HG03439 (cell line): ENCODE measurements around the gene PRR5.

Experiments
- ATAC-seq: cut with Tn5 transposase; IDR thresholded peaks from one replicate; pipeline ENCODE4 v1.9.1; 2021; ENCODE audit warnings: mild to moderate bottlenecking, moderate library complexity; ENCODE audit not compliant: unreplicated experiment

PRR5 gene

DNA sequence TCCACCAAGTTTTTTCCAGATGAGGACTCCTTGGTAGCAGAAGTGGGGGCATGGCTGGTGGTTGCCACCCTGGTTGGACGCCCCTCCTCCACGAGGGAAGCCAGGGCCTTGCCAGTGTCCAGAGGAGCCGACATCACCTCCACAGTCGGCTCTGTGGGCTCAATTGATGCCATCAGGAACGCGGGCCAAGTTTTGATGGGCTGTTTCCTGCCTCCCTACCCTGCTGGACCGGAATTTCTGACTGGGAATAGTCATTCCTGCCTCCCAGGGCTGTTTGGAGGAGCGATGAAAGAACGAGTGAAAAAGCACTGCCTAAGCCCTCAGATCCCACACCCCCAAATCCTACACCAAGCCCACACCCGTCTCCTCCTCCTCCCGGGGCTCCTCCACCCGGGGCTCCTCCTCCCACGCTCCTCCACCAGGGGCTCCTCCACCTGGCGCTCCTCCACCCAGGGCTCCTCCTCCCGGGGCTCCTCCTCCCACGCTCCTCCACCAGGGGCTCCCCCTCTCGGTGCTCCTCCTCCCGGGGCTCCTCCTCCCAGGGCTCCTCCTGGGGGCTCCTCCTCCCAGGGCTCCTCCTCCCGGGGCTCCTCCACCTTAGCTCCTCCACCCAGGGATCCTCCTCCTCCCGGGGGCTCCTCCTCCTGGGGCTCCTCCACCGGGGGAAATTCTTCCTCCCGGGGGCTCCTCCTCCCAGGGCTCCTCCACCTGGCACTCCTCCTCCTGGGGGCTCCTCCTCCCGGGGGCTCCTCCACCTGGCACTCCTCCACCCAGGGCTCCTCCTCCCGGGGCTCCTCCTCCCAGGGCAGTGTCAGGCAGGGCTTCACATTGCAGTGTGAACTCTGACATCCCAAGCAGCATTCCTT lies 10.0 kb upstream of the PRR5 start:
- no peak for ATAC-seq

DNA sequence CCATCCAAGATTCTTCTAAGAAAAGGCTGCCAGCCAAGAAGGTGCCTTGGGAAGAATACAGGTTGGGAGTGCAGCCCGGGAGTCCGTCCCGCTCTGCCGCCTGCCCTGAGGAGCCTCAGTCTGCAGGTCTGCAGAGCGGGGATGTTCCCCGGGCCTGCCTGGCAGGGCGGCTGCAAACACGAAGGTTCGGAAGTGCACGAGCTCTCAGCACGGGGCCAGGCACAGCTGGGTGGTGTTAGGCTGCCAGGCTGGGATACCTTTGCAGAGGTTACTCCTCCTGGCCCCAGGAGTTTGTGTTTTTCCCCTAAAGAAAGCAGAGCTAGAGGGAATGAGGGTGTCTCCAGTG lies 9.4 kb upstream of the PRR5 start:
- no peak for ATAC-seq

DNA sequence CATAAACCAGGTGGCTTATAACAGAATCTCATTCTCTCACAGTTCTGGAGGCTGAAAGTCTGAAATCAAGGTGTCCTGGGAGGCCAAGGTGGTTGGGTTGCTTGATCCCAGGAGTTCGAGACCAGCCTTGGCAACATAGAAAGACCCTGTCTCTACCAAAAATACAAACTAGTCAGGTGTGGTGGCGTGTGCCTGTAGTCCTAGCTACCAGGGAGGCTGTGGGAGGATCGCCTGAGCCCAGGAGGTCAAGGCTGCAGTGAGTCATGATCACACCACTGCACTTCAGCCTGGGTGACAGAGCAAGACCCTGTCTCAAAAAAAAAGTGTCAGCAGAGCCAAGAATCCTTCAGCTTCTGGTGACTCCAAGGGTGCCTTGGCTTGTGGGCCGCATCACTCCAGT lies 8.9 kb upstream of the PRR5 start:
- no peak for ATAC-seq

DNA sequence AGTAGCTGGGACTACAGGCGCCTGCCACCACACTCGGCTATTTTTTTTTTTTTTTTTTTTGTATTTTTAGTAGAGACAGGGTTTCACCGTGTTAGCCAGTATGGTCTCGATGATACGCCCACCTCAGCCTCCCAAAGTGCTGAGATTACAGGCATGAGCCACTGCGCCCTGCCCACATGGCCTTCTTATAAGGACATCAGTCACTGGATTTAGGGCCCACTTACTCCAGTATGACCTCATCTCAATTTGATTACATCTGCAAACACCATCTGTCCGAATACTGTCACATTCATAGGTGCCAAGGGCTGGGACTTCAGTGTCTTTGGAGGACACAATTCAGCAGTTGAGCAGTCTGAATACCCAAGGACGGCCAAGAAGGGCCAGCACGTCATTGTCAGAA lies 8.2 kb upstream of the PRR5 start:
- ATAC-seq: no peak

DNA sequence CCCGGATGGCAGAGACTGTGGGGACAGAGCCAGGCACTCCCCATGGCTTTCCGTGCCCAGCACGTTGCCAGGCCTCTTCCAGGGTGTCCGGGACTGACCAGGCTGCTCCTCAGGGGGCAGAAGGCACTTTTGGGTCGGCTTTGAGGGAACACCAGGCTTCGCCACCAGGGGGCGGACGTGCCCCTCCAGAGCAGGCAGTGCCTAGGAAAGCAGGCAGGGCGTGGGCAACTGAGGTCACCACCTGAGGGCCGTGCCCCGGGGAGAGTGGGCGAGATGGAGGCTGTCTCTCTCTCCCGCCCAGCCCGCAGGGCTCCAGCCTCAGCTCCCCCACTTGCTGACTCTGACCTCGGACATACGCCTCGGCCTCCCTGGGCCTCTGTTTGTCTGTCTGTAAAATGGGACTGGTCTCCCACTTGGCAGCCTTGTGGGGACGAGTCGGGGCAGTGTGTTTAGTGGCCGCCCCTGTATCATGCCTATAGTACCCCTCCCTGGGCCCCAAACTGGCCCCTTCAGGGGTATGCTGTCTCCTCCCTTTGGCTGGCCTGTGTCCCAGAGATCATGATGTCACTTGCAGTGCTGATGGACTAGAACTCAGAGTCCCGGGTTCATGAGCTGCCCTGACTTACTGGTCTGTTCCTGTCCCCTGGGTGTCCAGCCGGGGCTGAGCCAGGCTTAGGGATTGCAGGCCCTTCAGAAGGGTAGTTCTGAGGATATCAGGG lies 4.4 kb upstream of the PRR5 start:
- no peak for ATAC-seq

DNA sequence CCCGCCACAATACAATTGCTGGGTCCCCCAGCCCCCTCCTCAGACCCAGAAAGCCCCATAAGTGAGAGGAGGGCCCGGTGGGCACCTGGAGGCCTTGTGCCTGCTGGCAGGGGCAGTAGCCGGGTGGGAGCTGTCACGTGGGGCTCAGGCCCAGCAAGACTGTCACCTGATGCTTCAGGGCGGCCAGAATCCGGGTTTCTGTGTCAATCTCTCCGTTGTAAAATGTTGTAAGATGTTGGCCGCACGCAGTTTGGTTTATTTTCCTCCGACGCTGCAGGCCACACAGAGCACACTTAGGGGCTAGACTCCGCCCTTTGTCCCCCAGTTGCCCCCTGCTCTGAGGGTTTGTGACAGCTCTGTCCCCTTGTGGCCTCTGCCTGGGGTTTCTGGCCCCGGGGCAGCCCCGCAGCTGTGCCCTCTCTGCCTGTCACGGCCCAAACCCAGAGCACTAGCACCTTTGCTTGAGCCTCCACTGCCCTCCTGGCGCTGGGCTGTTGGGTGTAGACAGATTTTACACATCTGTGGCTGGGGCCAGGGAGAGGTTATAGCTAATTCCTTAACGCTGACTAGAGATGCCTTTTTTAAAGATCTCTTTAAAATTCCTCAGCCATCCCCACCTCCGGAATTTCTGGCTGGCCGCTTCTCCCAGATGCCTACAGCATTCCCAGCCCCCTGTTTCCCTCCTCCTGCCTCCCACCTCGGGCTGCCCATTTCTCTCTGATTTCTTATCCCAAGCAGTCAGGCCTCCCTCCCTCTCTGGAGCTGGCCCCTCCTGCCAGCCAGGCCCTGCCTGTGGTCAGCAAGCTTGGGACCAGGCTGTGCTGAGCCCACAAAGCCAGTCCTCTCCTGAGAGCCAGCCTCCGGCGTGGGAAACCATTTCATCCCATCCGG lies 3.2 kb upstream of the PRR5 start:
- ATAC-seq: no peak

DNA sequence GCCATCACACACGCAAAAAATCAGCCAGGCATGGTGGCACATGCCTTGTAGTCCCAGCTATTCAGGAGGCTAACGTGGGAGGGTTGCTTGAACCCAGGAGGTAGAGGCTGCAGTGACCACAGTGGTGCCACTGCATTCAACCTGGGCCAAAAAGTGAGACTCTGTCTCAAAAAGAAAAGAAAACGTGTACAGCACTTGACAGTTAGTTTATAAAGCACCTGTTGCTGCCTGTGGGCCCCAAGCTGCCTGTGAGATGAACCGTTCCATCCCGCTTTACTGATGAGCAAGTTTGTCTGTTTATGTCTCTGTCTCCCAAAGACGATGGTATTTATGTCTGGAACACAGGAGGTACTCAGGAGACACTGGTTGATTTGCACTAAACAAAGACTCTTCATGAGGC lies 1.5 kb upstream of the PRR5 start:
- ATAC-seq: no peak

DNA sequence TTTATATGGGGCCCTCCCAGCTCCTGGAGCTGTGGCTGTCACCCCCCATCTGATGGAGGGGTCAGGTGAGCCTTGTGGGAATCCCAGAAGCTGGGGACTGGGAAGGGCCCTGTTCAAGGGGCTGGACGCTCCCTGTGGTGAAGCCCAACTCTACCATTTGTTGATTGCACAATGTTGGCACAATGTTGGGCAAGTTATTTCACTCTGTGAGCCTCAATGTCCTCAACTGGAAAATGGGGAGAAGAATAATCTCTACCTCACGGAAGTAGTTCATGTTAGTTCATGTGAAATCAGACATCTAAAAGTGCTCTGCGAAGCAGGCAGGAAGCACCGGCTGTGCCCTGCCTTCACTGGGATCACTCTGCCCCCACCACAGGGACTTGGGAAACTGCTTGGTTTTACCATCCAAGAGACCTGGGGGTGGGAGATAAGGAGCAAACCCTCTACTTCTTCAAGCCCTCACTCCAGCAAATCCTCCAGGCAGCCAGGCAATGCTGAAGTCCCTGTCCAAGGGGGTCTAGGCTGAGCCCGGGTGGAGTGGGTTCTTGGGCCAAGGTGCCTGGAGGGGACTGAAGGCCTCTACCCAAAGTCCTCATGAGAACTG lies 715 bp upstream of the PRR5 start:
- ATAC-seq: peak; percentile 13

DNA sequence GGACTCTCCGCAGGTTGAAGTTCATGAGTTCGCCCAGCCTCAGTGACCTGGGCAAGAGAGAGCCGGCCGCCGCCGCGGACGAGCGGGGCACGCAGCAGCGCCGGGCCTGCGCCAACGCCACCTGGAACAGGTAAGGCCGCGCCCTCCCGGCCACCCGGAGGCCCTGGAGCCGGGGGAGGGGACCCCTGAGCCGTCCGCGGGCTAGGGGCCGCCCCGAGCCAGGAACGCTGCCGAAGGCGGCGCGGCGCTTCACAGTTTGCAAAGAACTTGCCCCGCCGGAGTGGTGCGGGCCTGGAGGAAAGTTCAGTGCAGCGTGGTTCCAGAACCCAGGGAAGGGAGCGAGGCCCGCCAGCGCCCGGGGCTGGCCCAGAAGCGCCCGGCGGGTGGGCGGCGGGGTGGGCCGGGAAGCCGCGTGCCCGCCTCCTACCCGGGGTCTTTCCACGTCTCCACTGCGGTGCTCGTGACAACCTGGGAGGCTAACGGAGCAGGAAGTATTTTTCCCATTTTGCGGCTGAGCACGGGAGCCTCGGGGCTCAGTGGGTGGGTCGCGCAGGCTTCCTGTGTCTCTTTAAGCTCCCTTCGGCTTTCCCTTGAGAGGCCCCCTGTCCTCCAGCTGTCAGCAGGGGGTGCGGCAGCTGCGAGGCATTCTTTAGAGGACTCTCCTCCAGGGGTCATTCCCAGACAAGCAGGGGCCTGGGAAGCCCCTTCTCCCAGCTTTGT lies 635 bp downstream of the PRR5 start:
- peak; percentile 29 for ATAC-seq

DNA sequence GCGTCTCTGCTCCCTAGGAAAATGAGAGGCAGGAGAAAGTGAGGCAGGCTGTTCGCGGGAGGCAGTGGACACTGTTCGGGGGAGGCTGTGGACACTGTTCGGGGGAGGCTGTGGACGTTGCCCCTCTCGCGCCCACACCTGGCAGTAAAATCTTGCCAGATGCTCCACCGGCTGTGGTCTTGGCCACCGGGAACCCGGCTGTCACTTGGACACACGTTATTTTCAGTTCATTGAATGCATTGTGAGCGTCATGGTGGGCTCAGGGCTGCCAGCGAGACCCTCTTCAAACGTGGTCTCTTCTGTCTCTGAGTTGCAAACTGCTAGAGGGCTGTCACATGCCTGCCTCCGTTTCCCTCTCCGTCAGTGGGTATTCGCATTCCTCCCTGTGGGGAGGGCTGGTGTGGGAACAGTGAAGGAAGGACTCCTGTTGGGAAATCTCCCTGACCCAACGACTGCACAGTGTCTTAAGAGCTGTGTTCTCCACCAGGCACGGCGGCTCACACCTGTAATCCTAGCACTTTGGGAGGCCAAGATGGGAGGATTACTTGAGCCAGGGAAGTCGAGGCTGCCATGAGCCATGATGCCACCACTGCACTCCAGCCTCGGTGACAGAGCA lies 1.4 kb downstream of the PRR5 start:
- ATAC-seq: no peak

DNA sequence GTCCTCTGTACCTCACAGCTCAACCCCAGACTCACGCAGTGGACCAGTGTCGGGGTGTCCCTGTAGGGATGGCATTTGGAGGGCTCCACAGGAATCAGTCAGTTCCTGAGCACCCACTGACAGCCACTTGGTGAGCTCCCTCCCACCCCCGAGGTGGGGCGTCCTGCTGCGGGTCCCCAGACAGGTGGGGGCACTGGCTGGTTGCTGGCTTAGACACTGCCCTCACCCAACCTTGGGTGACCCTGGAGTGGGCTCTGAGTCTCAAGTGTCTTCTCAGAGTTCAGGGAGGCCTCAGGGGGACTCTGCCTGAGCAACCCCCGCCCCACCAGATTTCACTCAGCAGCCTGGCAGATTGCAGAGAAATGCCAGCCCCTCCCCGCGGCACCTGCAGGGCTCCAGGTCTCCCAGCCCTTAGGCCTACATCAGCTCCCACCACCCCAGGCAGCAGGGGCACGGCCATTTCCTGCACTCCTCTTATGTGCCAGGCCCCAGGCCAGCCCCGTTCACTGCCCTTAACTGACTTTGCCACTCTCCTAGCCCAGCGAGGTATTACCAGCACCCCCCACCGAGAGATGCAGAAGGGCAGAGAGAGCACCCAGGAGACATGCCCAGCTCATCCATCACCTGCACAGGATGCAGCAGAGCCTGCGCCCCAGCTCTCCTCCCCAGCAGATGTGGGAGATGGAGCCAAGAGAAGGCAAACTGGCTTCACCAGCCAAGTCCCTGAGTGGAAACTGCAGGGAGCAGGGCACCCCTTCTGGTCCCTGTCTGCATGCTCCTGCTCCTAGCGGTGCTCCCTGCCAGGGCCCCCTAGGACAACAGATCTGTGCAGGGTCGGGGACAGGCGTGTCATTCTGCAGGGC lies 2.4 kb downstream of the PRR5 start:
- ATAC-seq: no peak

DNA sequence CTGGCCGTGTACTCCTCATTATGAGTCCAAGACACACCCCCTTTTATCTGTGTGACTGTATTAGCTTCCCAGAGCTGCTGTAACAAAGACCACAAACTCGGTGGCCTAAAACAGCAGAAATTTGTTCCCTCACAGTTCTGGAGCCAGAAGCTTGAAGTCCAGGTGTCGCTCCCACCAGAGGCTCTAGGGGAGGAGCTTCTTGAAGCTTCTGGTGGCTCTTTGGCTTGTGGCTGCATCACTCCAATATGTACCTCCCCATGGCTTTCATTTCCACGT lies 3.0 kb downstream of the PRR5 start:
- no peak for ATAC-seq

DNA sequence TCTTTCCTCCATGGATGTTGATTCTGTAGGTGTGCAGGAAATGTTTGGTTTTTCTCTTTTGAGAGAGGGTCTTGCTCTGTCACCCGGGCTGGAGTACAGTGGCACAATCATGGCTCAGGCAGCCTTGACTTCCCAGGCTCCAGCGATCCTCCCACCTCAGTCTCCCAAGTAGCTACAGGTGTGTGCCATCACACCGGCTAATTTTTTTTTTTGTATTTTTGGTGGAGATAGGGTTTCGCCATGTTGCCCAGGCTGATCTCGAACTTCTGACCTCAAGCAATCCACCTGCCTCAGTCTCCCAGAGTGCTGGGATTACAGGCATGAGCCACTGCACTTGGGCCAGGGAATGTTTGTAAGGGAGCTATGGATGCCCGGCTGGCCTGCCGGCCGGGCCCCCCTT lies 4.5 kb downstream of the PRR5 start:
- no peak for ATAC-seq

DNA sequence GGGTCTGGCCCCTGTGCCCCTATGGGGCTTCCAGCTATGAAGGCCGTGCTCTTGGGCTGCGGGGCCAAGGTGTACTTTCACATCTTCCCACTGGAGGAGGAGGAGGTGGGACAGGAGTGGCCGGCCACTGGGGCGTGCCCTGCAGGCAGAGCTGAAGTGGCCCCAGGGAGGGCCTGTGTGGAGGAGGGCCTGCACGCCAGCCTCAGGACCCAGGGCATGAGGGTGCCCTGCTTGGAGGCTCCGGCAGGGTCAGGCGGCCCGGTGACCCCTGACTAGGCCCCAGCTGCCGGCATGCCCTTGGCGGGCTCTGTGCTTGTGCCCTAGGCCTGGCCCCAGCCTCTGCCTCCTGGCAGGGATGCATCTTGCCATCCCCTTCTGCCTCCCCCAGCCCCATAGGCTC lies 5.2 kb downstream of the PRR5 start:
- no peak for ATAC-seq

DNA sequence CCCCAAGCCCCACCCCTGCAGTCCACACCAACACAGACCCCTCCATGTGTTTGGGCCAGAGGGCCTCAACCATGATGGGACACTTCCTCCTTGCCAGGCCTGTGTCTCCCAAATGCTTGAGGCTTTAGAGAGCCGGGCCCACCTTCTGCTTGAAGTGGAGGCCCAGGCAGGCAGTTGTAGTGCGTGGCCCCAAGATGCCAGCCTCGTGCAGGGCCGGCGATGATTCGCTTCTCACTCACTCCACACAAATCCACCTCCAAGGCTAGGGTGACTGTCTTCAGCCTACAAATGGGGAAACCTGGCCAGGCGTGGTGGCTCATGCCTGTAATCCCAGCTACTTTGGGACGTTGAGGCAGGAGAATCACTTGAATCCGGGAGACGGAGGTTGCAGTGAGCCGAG lies 5.7 kb downstream of the PRR5 start:
- ATAC-seq: no peak

DNA sequence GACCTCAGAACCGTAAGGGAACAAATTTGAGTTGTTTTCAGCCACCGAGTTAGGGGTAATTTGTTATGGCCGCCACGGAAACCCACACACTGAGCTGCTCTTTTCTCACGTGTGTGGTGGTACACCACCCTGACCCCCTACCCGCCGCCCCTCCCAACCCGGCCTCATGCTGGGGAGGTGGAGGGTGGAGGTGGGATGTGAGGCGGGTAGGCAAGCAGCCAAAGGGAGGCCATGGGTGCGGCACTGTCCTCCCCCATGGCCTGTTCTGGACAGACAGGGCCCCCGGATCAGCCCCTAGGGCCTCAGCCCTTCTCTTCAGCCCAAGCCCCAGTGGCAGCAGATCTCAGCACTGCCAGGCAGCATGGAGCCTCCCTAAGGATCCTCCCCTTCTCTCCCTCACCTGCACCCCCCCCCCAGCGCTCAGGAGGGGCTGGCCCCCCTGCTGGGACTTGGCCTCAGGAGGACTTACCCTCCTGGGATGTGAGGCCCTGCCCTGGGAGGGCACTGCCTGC lies 7.9 kb downstream of the PRR5 start:
- no peak for ATAC-seq

DNA sequence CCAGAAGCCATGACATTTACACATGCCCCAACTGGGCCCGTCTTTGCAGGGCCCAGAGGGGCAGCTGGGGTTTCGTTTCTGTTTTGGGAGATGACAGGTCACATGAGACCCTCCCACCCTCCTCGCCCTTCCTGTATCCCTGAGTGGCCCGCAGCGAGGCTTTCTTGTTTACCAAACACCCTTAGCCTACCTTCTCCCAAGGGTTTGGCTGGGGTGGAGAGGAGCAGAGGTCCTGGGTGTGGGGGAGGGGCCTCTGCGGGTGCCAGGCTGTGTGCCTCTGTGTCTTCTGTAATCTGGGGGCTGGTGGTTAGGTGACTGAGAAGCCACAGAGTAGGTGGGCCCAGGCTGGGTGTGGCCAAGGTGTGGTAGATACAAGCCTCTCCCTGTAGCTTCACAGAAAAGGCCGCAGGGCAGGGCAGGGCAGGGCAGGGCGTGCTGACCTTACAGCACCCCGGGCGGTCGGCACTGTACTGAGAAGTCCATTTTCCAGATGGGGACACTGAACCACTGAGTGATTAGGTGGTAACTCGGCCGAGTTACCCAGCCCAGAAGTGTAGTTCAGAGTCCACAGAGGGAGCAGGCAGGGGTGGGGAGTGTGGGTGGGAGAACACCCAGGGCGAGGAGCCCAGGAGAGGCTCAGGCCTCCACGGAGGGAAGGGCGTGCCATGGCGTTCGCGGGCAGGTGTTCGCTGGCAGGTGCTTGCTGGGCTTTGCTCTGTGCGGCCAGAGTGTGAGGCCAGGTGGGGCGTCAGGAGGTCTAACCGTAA lies 8.7 kb downstream of the PRR5 start:
- no peak for ATAC-seq

DNA sequence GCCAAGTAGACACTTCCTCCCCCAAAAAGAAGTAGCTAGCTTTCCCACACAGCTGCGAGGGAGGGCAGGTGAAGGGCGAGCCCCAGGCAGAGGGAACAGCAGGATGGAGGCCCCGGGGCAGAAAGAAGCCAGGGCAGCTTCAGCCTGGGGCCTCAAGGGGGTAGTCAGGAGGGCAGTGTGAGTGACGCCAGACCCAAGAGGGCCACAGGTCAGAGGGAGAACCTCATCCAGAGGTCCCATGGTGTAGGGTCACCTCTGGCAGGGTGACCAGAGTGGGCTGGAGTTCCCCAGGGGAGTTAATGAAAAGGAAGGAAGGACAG lies 9.2 kb downstream of the PRR5 start:
- no peak for ATAC-seq
